Panc1 (cell line): ENCODE data around the gene TSPAN5.

Source experiments
- SIN3A ChIP-seq: IDR thresholded peaks from 2 replicates; pipeline ENCODE4 v1.6.1; 2012; ENCODE audit warnings: low read depth, mild to moderate bottlenecking, low read length, moderate library complexity, borderline replicate concordance; ENCODE audit not compliant: insufficient read depth
- TF ChIP-seq, protein P1 (sequence below), 2 experiments: IDR thresholded peaks; 2 replicates each; pipeline ENCODE4 v1.6.1; 2011 to 2012; ENCODE audit warnings: low read depth in 2 of 2, control low read depth in 1 of 2, low read length in 1 of 2, mild to moderate bottlenecking in 1 of 2, moderate library complexity in 1 of 2; ENCODE audit not compliant: insufficient read depth in 1 of 2
- TF ChIP-seq, protein P2 (sequence below): fragments of 450-650 bp; IDR thresholded peaks from 2 replicates; pipeline ENCODE4 v1.5.1; 2017; ENCODE audit warnings: mild to moderate bottlenecking

DNA sequence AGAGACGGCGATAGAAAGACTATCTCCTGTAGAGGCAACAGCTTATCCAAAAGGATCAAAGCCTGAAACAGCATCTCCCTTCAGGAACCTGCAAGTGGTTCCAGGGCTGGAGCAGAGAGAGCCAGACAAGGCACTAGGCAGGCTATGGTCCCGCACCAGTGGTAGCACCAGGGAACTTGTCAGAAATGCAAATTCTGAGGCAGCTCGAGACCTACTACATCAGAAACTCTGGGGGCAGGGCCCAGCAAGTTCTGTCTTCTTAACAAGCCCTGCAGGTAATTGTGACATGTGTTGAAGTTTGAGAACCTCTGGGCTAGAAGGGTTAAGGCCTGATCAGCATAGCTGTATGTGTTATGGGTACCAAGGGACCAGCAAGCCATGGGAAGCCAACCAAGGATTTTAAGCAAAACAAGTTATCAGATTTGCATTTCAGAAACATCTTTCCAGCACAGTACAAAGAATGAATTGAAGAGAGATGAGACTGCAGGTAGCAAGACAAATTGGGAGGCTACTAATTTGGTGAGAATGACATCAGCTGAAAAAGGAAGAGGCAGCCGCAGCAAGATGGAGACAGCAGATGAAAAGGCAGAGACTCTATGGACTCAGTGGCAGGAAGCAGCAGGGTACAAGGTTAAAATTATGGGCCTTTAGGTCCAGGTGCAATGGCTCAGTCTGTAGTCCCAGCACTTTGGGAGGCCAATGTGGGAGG, 139.7 kb downstream of the TSPAN5 start:
- TF ChIP-seq, protein P1, sequence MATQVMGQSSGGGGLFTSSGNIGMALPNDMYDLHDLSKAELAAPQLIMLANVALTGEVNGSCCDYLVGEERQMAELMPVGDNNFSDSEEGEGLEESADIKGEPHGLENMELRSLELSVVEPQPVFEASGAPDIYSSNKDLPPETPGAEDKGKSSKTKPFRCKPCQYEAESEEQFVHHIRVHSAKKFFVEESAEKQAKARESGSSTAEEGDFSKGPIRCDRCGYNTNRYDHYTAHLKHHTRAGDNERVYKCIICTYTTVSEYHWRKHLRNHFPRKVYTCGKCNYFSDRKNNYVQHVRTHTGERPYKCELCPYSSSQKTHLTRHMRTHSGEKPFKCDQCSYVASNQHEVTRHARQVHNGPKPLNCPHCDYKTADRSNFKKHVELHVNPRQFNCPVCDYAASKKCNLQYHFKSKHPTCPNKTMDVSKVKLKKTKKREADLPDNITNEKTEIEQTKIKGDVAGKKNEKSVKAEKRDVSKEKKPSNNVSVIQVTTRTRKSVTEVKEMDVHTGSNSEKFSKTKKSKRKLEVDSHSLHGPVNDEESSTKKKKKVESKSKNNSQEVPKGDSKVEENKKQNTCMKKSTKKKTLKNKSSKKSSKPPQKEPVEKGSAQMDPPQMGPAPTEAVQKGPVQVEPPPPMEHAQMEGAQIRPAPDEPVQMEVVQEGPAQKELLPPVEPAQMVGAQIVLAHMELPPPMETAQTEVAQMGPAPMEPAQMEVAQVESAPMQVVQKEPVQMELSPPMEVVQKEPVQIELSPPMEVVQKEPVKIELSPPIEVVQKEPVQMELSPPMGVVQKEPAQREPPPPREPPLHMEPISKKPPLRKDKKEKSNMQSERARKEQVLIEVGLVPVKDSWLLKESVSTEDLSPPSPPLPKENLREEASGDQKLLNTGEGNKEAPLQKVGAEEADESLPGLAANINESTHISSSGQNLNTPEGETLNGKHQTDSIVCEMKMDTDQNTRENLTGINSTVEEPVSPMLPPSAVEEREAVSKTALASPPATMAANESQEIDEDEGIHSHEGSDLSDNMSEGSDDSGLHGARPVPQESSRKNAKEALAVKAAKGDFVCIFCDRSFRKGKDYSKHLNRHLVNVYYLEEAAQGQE (IDR thresholded peaks at IDR 0.05; ENCODE audit: insufficient read depth in 1 of 2, low read depth in 2 of 2, low read length in 1 of 2): no peak
- TF ChIP-seq, protein P2, sequence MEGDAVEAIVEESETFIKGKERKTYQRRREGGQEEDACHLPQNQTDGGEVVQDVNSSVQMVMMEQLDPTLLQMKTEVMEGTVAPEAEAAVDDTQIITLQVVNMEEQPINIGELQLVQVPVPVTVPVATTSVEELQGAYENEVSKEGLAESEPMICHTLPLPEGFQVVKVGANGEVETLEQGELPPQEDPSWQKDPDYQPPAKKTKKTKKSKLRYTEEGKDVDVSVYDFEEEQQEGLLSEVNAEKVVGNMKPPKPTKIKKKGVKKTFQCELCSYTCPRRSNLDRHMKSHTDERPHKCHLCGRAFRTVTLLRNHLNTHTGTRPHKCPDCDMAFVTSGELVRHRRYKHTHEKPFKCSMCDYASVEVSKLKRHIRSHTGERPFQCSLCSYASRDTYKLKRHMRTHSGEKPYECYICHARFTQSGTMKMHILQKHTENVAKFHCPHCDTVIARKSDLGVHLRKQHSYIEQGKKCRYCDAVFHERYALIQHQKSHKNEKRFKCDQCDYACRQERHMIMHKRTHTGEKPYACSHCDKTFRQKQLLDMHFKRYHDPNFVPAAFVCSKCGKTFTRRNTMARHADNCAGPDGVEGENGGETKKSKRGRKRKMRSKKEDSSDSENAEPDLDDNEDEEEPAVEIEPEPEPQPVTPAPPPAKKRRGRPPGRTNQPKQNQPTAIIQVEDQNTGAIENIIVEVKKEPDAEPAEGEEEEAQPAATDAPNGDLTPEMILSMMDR: no peak
- no peak for TF ChIP-seq SIN3A
